Neural cell (in vitro differentiated cells): ENCODE results near the gene ANKS1B.

Experiments
- EZH2 ChIP-seq: fragments of 200-600, 300-800 bp; shearing (Covaris generic), sonication (generic); IDR thresholded peaks from 2 replicates; pipeline ENCODE4 v1.6.1; 2014; ENCODE audit warnings: antibody characterized with exemption, low read length, borderline replicate concordance, mild to moderate bottlenecking; ENCODE audit not compliant: insufficient read depth, poor library complexity, severe bottlenecking
- POLR2AphosphoS5 ChIP-seq: IDR thresholded peaks from 2 replicates; pipeline ENCODE4 v1.6.1; 2012
- RAD21 ChIP-seq: fragments of 450-650 bp; conservative IDR thresholded peaks from 2 replicates; pipeline ENCODE4 v1.6.1; 2014; ENCODE audit warnings: antibody characterized with exemption, mild to moderate bottlenecking, moderate library complexity
- TF ChIP-seq, protein P1 (sequence below): fragments of 450-650 bp; IDR thresholded peaks from 2 replicates; pipeline ENCODE4 v1.5.1; 2014; ENCODE audit warnings: antibody characterized with exemption, mild to moderate bottlenecking, moderate library complexity; ENCODE audit not compliant: poor library complexity, severe bottlenecking

DNA sequence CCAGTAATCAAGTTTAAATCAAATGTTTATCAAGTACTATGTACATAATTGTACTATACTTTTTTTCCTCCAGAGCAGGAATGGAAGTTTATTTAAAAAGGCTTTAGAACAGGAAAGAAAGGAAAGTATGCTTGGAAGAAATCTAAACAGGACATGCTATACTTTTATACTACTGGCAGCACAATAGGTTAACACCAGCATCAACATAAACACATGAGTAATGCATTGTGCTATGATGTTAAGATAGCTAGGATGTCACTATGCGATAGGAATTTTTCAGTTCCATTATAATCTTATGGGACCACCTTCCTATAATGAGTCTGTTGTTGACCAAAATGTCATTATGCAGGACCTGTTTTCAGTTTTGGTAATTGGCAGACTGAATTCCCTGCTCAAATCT is 41.5 kb upstream of the ANKS1B start:
- TF ChIP-seq, protein P1, sequence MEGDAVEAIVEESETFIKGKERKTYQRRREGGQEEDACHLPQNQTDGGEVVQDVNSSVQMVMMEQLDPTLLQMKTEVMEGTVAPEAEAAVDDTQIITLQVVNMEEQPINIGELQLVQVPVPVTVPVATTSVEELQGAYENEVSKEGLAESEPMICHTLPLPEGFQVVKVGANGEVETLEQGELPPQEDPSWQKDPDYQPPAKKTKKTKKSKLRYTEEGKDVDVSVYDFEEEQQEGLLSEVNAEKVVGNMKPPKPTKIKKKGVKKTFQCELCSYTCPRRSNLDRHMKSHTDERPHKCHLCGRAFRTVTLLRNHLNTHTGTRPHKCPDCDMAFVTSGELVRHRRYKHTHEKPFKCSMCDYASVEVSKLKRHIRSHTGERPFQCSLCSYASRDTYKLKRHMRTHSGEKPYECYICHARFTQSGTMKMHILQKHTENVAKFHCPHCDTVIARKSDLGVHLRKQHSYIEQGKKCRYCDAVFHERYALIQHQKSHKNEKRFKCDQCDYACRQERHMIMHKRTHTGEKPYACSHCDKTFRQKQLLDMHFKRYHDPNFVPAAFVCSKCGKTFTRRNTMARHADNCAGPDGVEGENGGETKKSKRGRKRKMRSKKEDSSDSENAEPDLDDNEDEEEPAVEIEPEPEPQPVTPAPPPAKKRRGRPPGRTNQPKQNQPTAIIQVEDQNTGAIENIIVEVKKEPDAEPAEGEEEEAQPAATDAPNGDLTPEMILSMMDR: no peak
- no peak for TF ChIP-seq EZH2
- no peak for TF ChIP-seq RAD21
- TF ChIP-seq POLR2AphosphoS5: no peak
